NOMO-1 (cell line): ENCODE measurements around the gene TMEM239.
"Not testable (repeated sequence)": the region's sequence is repeated elsewhere in the genome, so short reads cannot be mapped to it uniquely, and the experiment has no call there.

Experiments
- DNase-seq, 2 experiments: peaks; one replicate each; lab custom pipeline; 2025; ENCODE audit not compliant: unreplicated experiment in 2 of 2; lab: John Stamatoyannopoulos, UW

Gene TMEM239

GRCh38 chr20:2820084-2820895 is 4.1 kb downstream of the TMEM239 start:
- no peak for DNase-seq

GRCh38 chr20:2820896-2821869 is 5.0 kb downstream of the TMEM239 start:
- DNase-seq: no peak

- DNase-seq: no peak
Measured at GRCh38 chr20:2822073-2822472, 5.9 kb downstream of the TMEM239 start.

- DNase-seq: no peak
Measured at GRCh38 chr20:2825761-2826160, 9.6 kb downstream of the TMEM239 start.

GRCh38 chr20:2826655-2827054 is 10.5 kb downstream of the TMEM239 start:
- DNase-seq: no peak

- no peak for DNase-seq
Measured at GRCh38 chr20:2829376-2829775, 13.2 kb downstream of the TMEM239 start.

GRCh38 chr20:2831206-2831605 is 15.0 kb downstream of the TMEM239 start:
- DNase-seq: not testable (repeated sequence)

GRCh38 chr20:2833761-2834160 is 17.6 kb downstream of the TMEM239 start:
- DNase-seq: no peak

GRCh38 chr20:2834401-2835110 is 18.4 kb downstream of the TMEM239 start:
- no peak for DNase-seq

- no peak for DNase-seq
Measured at GRCh38 chr20:2835331-2835796, 19.2 kb downstream of the TMEM239 start.

- no peak for DNase-seq
Measured at GRCh38 chr20:2836035-2836434, 19.9 kb downstream of the TMEM239 start.

- DNase-seq: no peak
Measured at GRCh38 chr20:2837221-2837960, 21.2 kb downstream of the TMEM239 start.

GRCh38 chr20:2838170-2838797 is 22.1 kb downstream of the TMEM239 start:
- no peak for DNase-seq

- DNase-seq: no peak
Measured at GRCh38 chr20:2838847-2839671, 22.9 kb downstream of the TMEM239 start.

GRCh38 chr20:2839732-2840137 is 23.6 kb downstream of the TMEM239 start:
- DNase-seq: no peak

- peak; percentile 75 to 76 for DNase-seq
Measured at GRCh38 chr20:2840138-2840966, 24.2 kb downstream of the TMEM239 start, which contains the start of the genes PCED1A and VPS16. TSS of gene PCED1A (minus strand) at chr20:2840655. CDS start at chr20:2839912, 743 bp downstream. TSS of gene VPS16 (plus strand) at chr20:2840745. CDS start at chr20:2840775, 30 bp downstream.

GRCh38 chr20:2840967-2841531 is 24.9 kb downstream of the TMEM239 start:
- peak; percentile 10 to 13 for DNase-seq
